Measurements from ENCODE around the gene PLEKHG3.

The PLEKHG3 gene

DNA sequence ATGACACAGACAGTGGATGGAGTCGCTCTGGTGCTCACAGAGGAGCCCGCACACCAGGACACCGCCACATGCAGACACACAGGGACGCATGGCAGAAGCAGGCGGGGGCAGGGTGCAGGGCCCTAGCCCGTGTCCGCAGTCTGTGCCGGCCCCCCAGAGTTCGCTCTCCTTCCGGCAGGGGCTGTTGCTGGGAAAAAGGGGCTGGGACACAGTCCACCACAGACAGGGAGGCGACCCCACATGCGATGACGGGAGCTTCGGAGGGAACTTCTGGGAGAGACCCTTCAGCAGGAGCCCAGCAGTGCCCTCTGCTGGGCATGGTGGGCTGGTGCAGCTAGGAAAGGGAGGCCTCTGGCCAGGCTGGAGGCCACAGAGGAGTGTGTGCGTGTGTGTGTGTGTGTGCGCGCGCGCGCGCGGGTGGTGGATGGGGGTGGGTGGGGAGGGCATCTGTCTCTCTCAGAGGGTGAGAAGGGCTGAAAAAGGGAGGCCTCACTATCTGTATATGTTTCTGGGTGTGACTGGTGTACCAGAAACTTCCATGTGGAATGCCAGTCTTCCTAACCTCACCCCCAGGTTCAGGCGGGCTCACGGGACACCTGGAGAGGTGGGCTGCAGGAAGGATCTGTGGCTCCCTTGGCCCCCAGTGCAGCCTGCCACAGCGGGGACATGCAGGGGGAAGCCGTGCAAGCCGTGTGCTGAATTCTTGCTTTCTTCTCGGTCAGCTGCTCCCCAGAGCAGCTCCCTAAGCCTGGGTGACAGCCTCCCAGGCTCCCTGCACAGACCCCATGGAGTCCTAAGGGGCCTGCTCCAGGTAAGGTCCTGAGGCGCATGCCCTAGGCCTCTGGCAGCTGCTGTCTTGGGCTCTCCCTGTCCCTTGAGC, 60.7 kb downstream of the PLEKHG3 start:
- TF ChIP-seq, protein P1, sequence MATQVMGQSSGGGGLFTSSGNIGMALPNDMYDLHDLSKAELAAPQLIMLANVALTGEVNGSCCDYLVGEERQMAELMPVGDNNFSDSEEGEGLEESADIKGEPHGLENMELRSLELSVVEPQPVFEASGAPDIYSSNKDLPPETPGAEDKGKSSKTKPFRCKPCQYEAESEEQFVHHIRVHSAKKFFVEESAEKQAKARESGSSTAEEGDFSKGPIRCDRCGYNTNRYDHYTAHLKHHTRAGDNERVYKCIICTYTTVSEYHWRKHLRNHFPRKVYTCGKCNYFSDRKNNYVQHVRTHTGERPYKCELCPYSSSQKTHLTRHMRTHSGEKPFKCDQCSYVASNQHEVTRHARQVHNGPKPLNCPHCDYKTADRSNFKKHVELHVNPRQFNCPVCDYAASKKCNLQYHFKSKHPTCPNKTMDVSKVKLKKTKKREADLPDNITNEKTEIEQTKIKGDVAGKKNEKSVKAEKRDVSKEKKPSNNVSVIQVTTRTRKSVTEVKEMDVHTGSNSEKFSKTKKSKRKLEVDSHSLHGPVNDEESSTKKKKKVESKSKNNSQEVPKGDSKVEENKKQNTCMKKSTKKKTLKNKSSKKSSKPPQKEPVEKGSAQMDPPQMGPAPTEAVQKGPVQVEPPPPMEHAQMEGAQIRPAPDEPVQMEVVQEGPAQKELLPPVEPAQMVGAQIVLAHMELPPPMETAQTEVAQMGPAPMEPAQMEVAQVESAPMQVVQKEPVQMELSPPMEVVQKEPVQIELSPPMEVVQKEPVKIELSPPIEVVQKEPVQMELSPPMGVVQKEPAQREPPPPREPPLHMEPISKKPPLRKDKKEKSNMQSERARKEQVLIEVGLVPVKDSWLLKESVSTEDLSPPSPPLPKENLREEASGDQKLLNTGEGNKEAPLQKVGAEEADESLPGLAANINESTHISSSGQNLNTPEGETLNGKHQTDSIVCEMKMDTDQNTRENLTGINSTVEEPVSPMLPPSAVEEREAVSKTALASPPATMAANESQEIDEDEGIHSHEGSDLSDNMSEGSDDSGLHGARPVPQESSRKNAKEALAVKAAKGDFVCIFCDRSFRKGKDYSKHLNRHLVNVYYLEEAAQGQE (IDR thresholded peaks at IDR 0.05; ENCODE audit: low read depth) = no peak
- TF ChIP-seq RAD21 (IDR thresholded peaks at IDR 0.05; ENCODE audit: low read depth) (peak; percentile 86), TCF12 (IDR thresholded peaks at IDR 0.05; ENCODE audit: low read depth) (0 out of 2 replicates have a peak, but pooled peaks have one; percentile 37), TAF1 (IDR thresholded peaks at IDR 0.05; ENCODE audit: low read depth) (0 out of 2 replicates have a peak, but pooled peaks have one; percentile 23), NFIC (IDR thresholded peaks at IDR 0.05) (no peak), ZBTB7A (IDR thresholded peaks at IDR 0.05; ENCODE audit: low read depth) (peak; percentile 54; the same call in 1 of the 2 replicates), EP300 (IDR thresholded peaks at IDR 0.05; ENCODE audit: borderline replicate concordance) (0 out of 2 replicates have a peak, but pooled peaks have one; percentile 23), MAX (IDR thresholded peaks at IDR 0.05) (peak; percentile 75), EGR1 (IDR thresholded peaks at IDR 0.05) (no peak)

GRCh38 chr14:64765740-64766302, 61.6 kb downstream of the PLEKHG3 start:
- no peak for TF ChIP-seq RAD21 (IDR thresholded peaks at IDR 0.05; ENCODE audit: low read depth)
- TF ChIP-seq YY1 (IDR thresholded peaks at IDR 0.05; ENCODE audit: low read depth) = no peak
- TF ChIP-seq, protein P2, sequence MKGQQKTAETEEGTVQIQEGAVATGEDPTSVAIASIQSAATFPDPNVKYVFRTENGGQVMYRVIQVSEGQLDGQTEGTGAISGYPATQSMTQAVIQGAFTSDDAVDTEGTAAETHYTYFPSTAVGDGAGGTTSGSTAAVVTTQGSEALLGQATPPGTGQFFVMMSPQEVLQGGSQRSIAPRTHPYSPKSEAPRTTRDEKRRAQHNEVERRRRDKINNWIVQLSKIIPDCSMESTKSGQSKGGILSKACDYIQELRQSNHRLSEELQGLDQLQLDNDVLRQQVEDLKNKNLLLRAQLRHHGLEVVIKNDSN (IDR thresholded peaks at IDR 0.05) = no peak
- TF ChIP-seq EP300 (IDR thresholded peaks at IDR 0.05; ENCODE audit: borderline replicate concordance) = no peak
- no peak for TF ChIP-seq EGR1 (IDR thresholded peaks at IDR 0.05)
- TF ChIP-seq ZBTB7A (IDR thresholded peaks at IDR 0.05; ENCODE audit: low read depth) = no peak
- no peak for TF ChIP-seq CEBPB (IDR thresholded peaks at IDR 0.05)
- TF ChIP-seq FOXM1 (IDR thresholded peaks at IDR 0.05; ENCODE audit: borderline replicate concordance, low read depth) = no peak
- no peak for TF ChIP-seq CREB1 (IDR thresholded peaks at IDR 0.05; ENCODE audit: low read depth)
- TF ChIP-seq, protein P1 (IDR thresholded peaks at IDR 0.05; ENCODE audit: low read depth) = no peak
- no peak for TF ChIP-seq TAF1 (IDR thresholded peaks at IDR 0.05; ENCODE audit: low read depth)
- TF ChIP-seq MAX (IDR thresholded peaks at IDR 0.05) = no peak
- no peak for TF ChIP-seq TCF12 (IDR thresholded peaks at IDR 0.05; ENCODE audit: low read depth)
- TF ChIP-seq TEAD4 (IDR thresholded peaks at IDR 0.05) = no peak
- TF ChIP-seq NFIC (IDR thresholded peaks at IDR 0.05) = no peak

DNA sequence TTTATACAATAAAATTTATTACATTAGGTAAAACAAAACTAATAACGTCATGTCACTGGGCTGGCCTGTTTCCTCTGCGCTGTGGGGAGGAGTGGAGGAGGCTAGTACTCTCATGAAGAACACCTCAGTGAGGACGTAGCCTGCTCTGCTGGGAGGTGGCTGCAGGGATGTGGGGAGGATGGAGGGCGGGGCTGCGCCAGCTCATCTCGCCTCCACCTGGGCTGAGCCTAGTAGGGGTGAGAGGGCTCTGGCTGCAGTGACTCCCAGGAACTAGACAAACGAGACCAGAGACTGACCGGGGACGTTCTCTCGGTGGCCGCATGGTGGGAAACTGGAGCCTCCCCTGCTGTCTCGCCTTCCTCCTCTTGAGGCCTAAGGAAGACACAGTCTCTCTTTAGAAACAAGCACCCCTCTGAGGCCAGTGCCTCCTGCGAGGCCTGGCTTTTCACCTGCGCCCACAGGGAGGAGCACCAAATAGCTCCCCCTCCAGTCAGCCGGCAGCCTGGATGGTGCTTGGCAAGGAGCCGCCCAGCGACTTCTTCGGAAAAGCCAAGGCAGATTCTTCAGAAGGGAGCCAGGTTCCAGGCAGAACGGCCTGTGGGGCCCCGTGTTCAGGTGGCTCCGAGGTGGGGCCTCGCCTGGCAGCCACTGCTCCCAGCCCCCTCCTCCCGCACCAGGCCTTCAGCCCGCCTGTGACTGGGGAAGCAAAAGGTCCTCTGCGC, 62.4 kb downstream of the PLEKHG3 start:
- TF ChIP-seq ZBTB7A (IDR thresholded peaks at IDR 0.05; ENCODE audit: low read depth) (no peak), TEAD4 (IDR thresholded peaks at IDR 0.05) (no peak), RAD21 (IDR thresholded peaks at IDR 0.05; ENCODE audit: low read depth) (no peak), YY1 (IDR thresholded peaks at IDR 0.05; ENCODE audit: low read depth) (no peak), EGR1 (IDR thresholded peaks at IDR 0.05) (no peak), MAX (IDR thresholded peaks at IDR 0.05) (no peak), NFIC (IDR thresholded peaks at IDR 0.05) (no peak), FOXM1 (IDR thresholded peaks at IDR 0.05; ENCODE audit: borderline replicate concordance, low read depth) (no peak), TCF12 (IDR thresholded peaks at IDR 0.05; ENCODE audit: low read depth) (no peak)
- TF ChIP-seq, protein P1 (IDR thresholded peaks at IDR 0.05; ENCODE audit: low read depth) = no peak
- TF ChIP-seq, protein P2 (IDR thresholded peaks at IDR 0.05) = no peak
